OCI-LY3 (cell line): ENCODE results near the gene CXCL1.

Experiments
- CTCF ChIP-seq: fragments of 200-600, 300-600 bp; sonication (generic); IDR thresholded peaks from 2 replicates; pipeline ENCODE4 v1.5.1; 2014; ENCODE audit warnings: antibody characterized with exemption, low read length, low read depth
- EZH2phosphoT487 ChIP-seq: fragments of 200-600 bp; shearing (Covaris generic); IDR thresholded peaks from 2 replicates; pipeline ENCODE4 v1.6.1; 2018; ENCODE audit warnings: antibody characterized with exemption, mixed run types, low read depth

GRCh38 chr4:73871511-73872310 is 2.5 kb downstream of the CXCL1 start:
- TF ChIP-seq CTCF (no peak), EZH2phosphoT487 (no peak)
